PC-9 (cell line): Measurements from ENCODE around the gene FNDC7.

Experiments
- CTCF ChIP-seq: fragments of 200-600 bp; sonication (generic); conservative IDR thresholded peaks from 2 replicates; pipeline ENCODE4 v1.6.1; 2017; ENCODE audit warnings: mixed run types, antibody characterized with exemption, mild to moderate bottlenecking, moderate library complexity
- EZH2 ChIP-seq: fragments of 200-600 bp; sonication (generic); IDR thresholded peaks from 2 replicates; pipeline ENCODE4 v1.8.0; 2017; ENCODE audit warnings: antibody characterized with exemption, low read depth

- TF ChIP-seq CTCF (no peak), EZH2 (no peak)
These were observed 37.9 kb downstream of the FNDC7 start for GRCh38 chr1:108750476-108751181.
